GM18873 (cell line): ENCODE data around the gene OR4D10.

ENCODE experiments used
- ATAC-seq: cut with Tn5 transposase; IDR thresholded peaks from one replicate; pipeline ENCODE4 v1.9.1; 2021; ENCODE audit warnings: mild to moderate bottlenecking, moderate library complexity, moderate number of reproducible peaks; ENCODE audit not compliant: unreplicated experiment, low FRiP score

Gene OR4D10

DNA sequence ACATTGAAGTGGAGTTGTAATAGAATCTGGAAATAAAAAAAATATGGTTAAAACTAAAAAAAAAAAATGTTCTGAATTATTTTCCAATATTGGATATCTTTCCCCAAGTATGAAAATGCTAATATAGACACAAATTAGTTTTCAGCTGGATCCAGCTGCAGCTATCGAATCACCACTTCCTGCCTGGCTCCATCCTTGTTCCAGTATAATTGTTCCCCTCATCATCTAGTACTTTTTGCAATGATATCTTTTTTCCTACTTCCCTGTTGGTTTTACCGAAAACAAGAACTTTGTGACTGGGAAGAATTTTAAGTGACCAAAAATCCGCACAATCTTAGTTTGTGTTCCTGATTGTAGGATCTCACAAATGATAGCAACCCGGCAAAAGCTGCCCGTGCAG is 47.6 kb downstream of the OR4D10 start:
- ATAC-seq, result no peak

- ATAC-seq, result no peak
These were observed 50.4 kb downstream of the OR4D10 start for GRCh38 chr11:59523541-59523940.

- no peak for ATAC-seq
These were observed 55.6 kb downstream of the OR4D10 start for GRCh38 chr11:59528711-59529110.
